HEK293 (cell line): ENCODE measurements around the gene PPP6R1.

ENCODE experiments used
- CTCF ChIP-seq: fragments of 450-650 bp; formaldehyde crosslinking; IDR thresholded peaks from 2 replicates; pipeline ENCODE4 v1.5.1; 2016; ENCODE audit warnings: missing biosample characterization, missing genetic modification characterization
- PBX3 ChIP-seq: sonication (generic); formaldehyde crosslinking; IDR thresholded peaks from 2 replicates; pipeline ENCODE4 v1.8.1; 2022; ENCODE audit warnings: mild to moderate bottlenecking, moderate library complexity, missing genetic modification reagents
- TCF7L2 ChIP-seq: IDR thresholded peaks from 2 replicates; pipeline ENCODE4 v1.6.1; 2011; ENCODE audit warnings: low read depth, mild to moderate bottlenecking, inconsistent platforms, low read length, moderate library complexity, borderline replicate concordance
- ZFP37 ChIP-seq: fragments of 450-650 bp; formaldehyde crosslinking; IDR thresholded peaks from 2 replicates; pipeline ENCODE4 v1.5.1; 2016; ENCODE audit warnings: missing biosample characterization, missing genetic modification characterization
- ZNF184 ChIP-seq: fragments of 450-650 bp; IDR thresholded peaks from 2 replicates; pipeline ENCODE4 v1.5.1; 2018; ENCODE audit warnings: missing biosample characterization, mild to moderate bottlenecking, missing genetic modification characterization
- ZNF274 ChIP-seq, 2 experiments: fragments of 200-500 bp in 1 of 2; fragments of 450-650 bp in 1 of 2; sonication (Bioruptor generic) in 1 of 2; formaldehyde crosslinking in 1 of 2; IDR thresholded peaks; 2 replicates each; pipeline versions ENCODE4 v1.5.1 to v1.6.1; 2014 to 2016; ENCODE audit warnings: borderline replicate concordance in 1 of 2, inconsistent platforms in 1 of 2, low read length in 1 of 2, missing biosample characterization in 1 of 2, missing genetic modification characterization in 1 of 2
- ZNF324 ChIP-seq: fragments of 450-650 bp; formaldehyde crosslinking; IDR thresholded peaks from 2 replicates; pipeline ENCODE4 v1.5.1; 2016; ENCODE audit warnings: missing biosample characterization, missing genetic modification characterization
- ZNF37A ChIP-seq: fragments of 450-650 bp; IDR thresholded peaks from 2 replicates; pipeline ENCODE4 v1.5.1; 2018; ENCODE audit warnings: missing biosample characterization, missing genetic modification characterization
- ZNF785 ChIP-seq: fragments of 450-650 bp; formaldehyde crosslinking; IDR thresholded peaks from 2 replicates; pipeline ENCODE4 v1.5.1; 2016; ENCODE audit warnings: missing biosample characterization, missing genetic modification characterization

DNA sequence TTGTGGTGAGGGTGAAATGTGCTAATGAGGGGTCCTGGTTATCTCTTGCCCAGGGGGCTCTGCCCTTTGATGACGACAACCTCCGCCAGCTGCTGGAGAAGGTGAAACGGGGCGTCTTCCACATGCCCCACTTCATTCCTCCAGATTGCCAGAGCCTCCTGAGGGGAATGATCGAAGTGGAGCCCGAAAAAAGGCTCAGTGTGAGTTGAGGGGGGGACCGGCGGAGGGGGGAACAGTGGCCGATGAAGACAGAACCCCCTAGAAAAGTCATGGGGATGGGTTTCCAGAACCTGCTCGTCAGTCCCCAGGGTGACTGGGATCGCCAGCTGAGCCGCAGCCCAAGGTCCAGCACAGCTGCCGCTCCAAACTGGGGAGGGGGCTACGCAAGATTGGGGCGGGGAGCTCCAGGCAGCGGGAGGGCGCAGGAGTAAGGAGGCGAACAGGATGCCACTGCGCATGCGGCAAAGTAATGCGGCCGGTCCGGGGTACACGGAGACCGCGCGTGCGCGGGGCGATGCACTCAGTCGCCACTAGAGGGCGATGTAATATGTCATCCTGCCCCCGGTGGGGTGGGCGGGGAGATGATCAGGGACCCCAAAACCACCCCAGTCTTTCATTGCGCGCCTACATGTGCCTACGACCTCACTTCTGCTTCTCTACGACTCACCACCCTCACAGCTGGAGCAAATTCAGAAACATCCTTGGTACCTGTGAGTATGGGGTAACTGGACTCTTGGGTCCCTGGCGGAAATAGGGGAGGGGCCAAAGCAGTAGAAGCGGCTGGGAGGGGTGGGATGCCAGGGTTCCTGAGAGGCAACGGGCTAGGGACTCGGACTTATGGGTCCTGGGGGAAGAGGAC lies 42.9 kb upstream of the PPP6R1 start:
- no peak for TF ChIP-seq ZNF37A
- TF ChIP-seq CTCF (tag by site-specific recombination), result peak; percentile 93
- no peak for TF ChIP-seq ZNF274 (IDR thresholded peaks at IDR 0.05; ENCODE audit: low read length)
- no peak for TF ChIP-seq ZNF274 (tag by site-specific recombination; IDR thresholded peaks at IDR 0.05; ENCODE audit: borderline replicate concordance)
- TF ChIP-seq ZNF785 (tag by site-specific recombination), result no peak
- no peak for TF ChIP-seq ZFP37
- TF ChIP-seq PBX3 (CRISPR knock-in tag), result no peak
- no peak for TF ChIP-seq ZNF184 (tag by site-specific recombination)
- TF ChIP-seq TCF7L2, result no peak
- TF ChIP-seq ZNF324 (tag by site-specific recombination), result no peak
